GM12878 (cell line): Measurements from ENCODE around the gene URB1. TPM values are rescaled to one million over a fixed set of nuclear protein-coding genes. Genes with fewer than 3 reads are reported as not detected.

Experiments used
- ATAC-seq: fragments of 200-7000 bp; cut with Tn5 transposase; 3 replicates; pipeline ENCODE4 v1.9.1; 2020; ENCODE audit warnings: mild to moderate bottlenecking, moderate library complexity
- BruUV-seq: library from RNA; stranded (reverse); fragments of 400-500 nt; replicated peaks from 2 replicates; lab custom pipeline; 2021; lab: Mats Ljungman, UMichigan
- CTCF ChIA-PET: fragments of 300-600 bp; sonication (Branson Sonifier 250); formaldehyde crosslinking; extraction: SDS; loops from one replicate; lab custom pipeline; 2021; ENCODE audit warnings: inconsistent platforms; lab: Yijun Ruan, JAX
- POLR2A ChIA-PET: fragments of 350-600 bp; formaldehyde crosslinking; extraction: SDS; loops from one replicate; lab custom pipeline; 2021; ENCODE audit warnings: inconsistent platforms; lab: Charles Lee
- RAD21 ChIA-PET: fragments of 300-600 bp; sonication (Branson Sonifier 250); formaldehyde crosslinking; loops from one replicate; lab custom pipeline; 2023; ENCODE audit warnings: antibody characterized with exemption; ENCODE audit not compliant: unreplicated experiment; lab: Charles Lee
- SMC1A ChIA-PET: fragments of 300-600 bp; sonication (Branson Sonifier 250); formaldehyde crosslinking; loops from one replicate; lab custom pipeline; 2023; ENCODE audit not compliant: unreplicated experiment, uncharacterized antibody; lab: Charles Lee
- DNase-seq: peaks from one replicate; pipeline ENCODE4 v3.0.0-alpha.2; 2011; ENCODE audit warnings: low read depth, low spot score
- FAIRE-seq: peaks from 3 replicates; lab custom pipeline; 2011; peaks lifted over from hg19 to GRCh38; lab: Jason Lieb, UNC
- H2AFZ ChIP-seq: 2 replicates; pipeline ENCODE4 v1.6.0; 2011; ENCODE audit warnings: low read depth, low read length, control low read depth; ENCODE audit not compliant: control insufficient read depth
- H3K27ac ChIP-seq: 2 replicates; pipeline ENCODE4 v1.5.1; 2011; ENCODE audit warnings: control low read depth; ENCODE audit not compliant: control insufficient read depth, insufficient read depth
- H3K27me3 ChIP-seq, 2 experiments: replicated peaks in 1 of 2; 2 replicates each; pipeline versions ENCODE4 v1.6.0 to v1.6.1; 2011; ENCODE audit warnings: low read length in 1 of 2; ENCODE audit not compliant: control insufficient read depth in 2 of 2, insufficient read depth in 2 of 2
- H3K36me3 ChIP-seq, 2 experiments: 2 replicates each; pipeline ENCODE4 v1.5.1; 2011; ENCODE audit warnings: low read length in 1 of 2; ENCODE audit not compliant: control insufficient read depth in 2 of 2, insufficient read depth in 2 of 2
- H3K4me1 ChIP-seq: 2 replicates; pipeline ENCODE4 v1.6.1; 2011; ENCODE audit warnings: mild to moderate bottlenecking, low read length, moderate library complexity, mixed read lengths; ENCODE audit not compliant: control insufficient read depth, insufficient read depth
- H3K4me2 ChIP-seq: 2 replicates; pipeline ENCODE4 v1.6.0; 2011; ENCODE audit warnings: control low read depth; ENCODE audit not compliant: control insufficient read depth, insufficient read depth
- H3K4me3 ChIP-seq: fragments of 200-600 bp; sonication (generic); 2 replicates; pipeline ENCODE4 v1.5.1; 2016
- H3K79me2 ChIP-seq: 2 replicates; pipeline ENCODE4 v1.6.0; 2011; ENCODE audit warnings: low read length; ENCODE audit not compliant: control insufficient read depth, insufficient read depth
- H3K9ac ChIP-seq: 2 replicates; pipeline ENCODE4 v1.8.0; 2011; ENCODE audit warnings: low read length, control low read depth, mixed read lengths; ENCODE audit not compliant: control insufficient read depth, insufficient read depth
- H3K9me3 ChIP-seq: replicated peaks from 3 replicates; pipeline ENCODE4 v1.5.1; 2011; ENCODE audit warnings: mild to moderate bottlenecking, low read length; ENCODE audit not compliant: control insufficient read depth, insufficient read depth
- H4K20me1 ChIP-seq: 2 replicates; pipeline ENCODE4 v1.6.0; 2011; ENCODE audit not compliant: control insufficient read depth, insufficient read depth
- BCL3 ChIP-seq: IDR thresholded peaks from 2 replicates; pipeline ENCODE4 v1.6.1; 2011; ENCODE audit warnings: borderline replicate concordance, low read depth, mild to moderate bottlenecking, moderate library complexity, low read length; ENCODE audit not compliant: insufficient read depth, poor library complexity, severe bottlenecking
- BRCA1 ChIP-seq: IDR thresholded peaks from 2 replicates; pipeline ENCODE4 v1.6.1; 2011; ENCODE audit warnings: low read depth, low read length, improper control_type of control experiment
- EED ChIP-seq: sonication (generic); IDR thresholded peaks from 2 replicates; pipeline ENCODE4 v1.6.1; 2016; ENCODE audit warnings: antibody characterized with exemption, low read depth
- EP300 ChIP-seq, 2 experiments: fragments of 150-350 bp in 1 of 2; IDR thresholded peaks; 2 replicates each; pipeline ENCODE4 v1.6.1; 2011 to 2012; ENCODE audit warnings: low read depth in 2 of 2, low read length in 2 of 2, borderline replicate concordance in 1 of 2, improper control_type of control experiment in 1 of 2, inconsistent platforms in 1 of 2; ENCODE audit not compliant: control insufficient read depth in 1 of 2
- ETV6 ChIP-seq, 2 experiments: fragments of 450-650 bp in 1 of 2; IDR thresholded peaks in 1 of 2; conservative IDR thresholded peaks in 1 of 2; 2 replicates each; pipeline ENCODE4 v1.6.1; 2014; ENCODE audit warnings: antibody characterized with exemption in 1 of 2, borderline replicate concordance in 1 of 2, low read depth in 1 of 2, mild to moderate bottlenecking in 1 of 2, moderate library complexity in 1 of 2
- GABPA ChIP-seq: IDR thresholded peaks from 2 replicates; pipeline ENCODE4 v1.6.1; 2014; ENCODE audit warnings: antibody characterized with exemption, low read depth, mild to moderate bottlenecking, inconsistent platforms
- JUND ChIP-seq: IDR thresholded peaks from 2 replicates; pipeline ENCODE4 v1.6.1; 2012; ENCODE audit warnings: low read depth, mild to moderate bottlenecking, low read length, improper control_type of control experiment, moderate library complexity
- KDM1A ChIP-seq: fragments of 200-600 bp; sonication (generic); IDR thresholded peaks from 2 replicates; pipeline ENCODE4 v1.6.1; 2016; ENCODE audit warnings: borderline replicate concordance
- NRF1 ChIP-seq: conservative IDR thresholded peaks from 2 replicates; pipeline ENCODE4 v1.6.1; 2011; ENCODE audit warnings: mild to moderate bottlenecking, low read depth, low read length, improper control_type of control experiment
- PKNOX1 ChIP-seq: fragments of 450-650 bp; IDR thresholded peaks from 2 replicates; pipeline ENCODE4 v1.6.1; 2016; ENCODE audit warnings: mild to moderate bottlenecking
- SMC3 ChIP-seq: IDR thresholded peaks from 2 replicates; pipeline ENCODE4 v1.6.1; 2011; ENCODE audit warnings: low read length, improper control_type of control experiment, borderline replicate concordance
- SREBF1 ChIP-seq: IDR thresholded peaks from 2 replicates; pipeline ENCODE4 v1.6.1; 2012; ENCODE audit warnings: mild to moderate bottlenecking, low read length
- TBL1XR1 ChIP-seq: IDR thresholded peaks from 2 replicates; pipeline ENCODE4 v1.6.1; 2012; ENCODE audit warnings: low read depth, low read length, improper control_type of control experiment
- TCF12 ChIP-seq: IDR thresholded peaks from 2 replicates; pipeline ENCODE4 v1.6.1; 2011; ENCODE audit warnings: low read depth, mild to moderate bottlenecking, low read length
- YBX1 ChIP-seq: fragments of 450-650 bp; IDR thresholded peaks from 2 replicates; pipeline ENCODE4 v1.6.1; 2016; ENCODE audit warnings: antibody characterized with exemption
- WGBS: methylation state at CpG from one replicate; pipeline ENCODE4 v1.1.6; 2016; ENCODE audit warnings: low lambda C conversion rate; ENCODE audit not compliant: insufficient replicate concordance, insufficient coverage; ENCODE audit errors: missing lambda C conversion rate; 5-methylcytosine and 5-hydroxymethylcytosine counted together
- in situ Hi-C: fragments of 300-500 bp; cut with MboI; formaldehyde crosslinking; loops from 9 replicates; pipeline ENCODE4 v1.14.3; 2018; ENCODE audit warnings: mixed read lengths
- intact Hi-C: fragments of 100-400 bp; cut with micrococcal nuclease; formaldehyde crosslinking; loops from one replicate; pipeline ENCODE4 v1.14.2; 2022; ENCODE audit not compliant: unreplicated experiment
- polyA plus RNA-seq, 11 experiments: library from polyadenylated mRNA; depleted of rRNA in 4 of 11; unstranded in 6 of 11; stranded (reverse) in 5 of 11; fragments of >200 nt; fragmentation: Nextera tagmentation in 4 of 11; fragmentation: Illumina TruSeq in 1 of 11; extraction: Ambion mirVana in 4 of 11; extraction: Trizol in 1 of 11; gene quantifications; 1 replicate in 1 of 11; 2 replicates in 10 of 11; pipeline versions ENCODE4 v1.2.1 to v1.2.3, GENCODE V29; 2011 to 2016; ENCODE audit warnings: inconsistent platforms in 2 of 11, missing spikeins in 2 of 11, low read depth in 1 of 11
- total RNA-seq, 4 experiments: library from RNA; depleted of rRNA in 3 of 4; stranded (reverse); fragments of >200 nt in 3 of 4; fragmentation: Illumina TruSeq in 1 of 4; extraction: Trizol in 1 of 4; gene quantifications; 2 replicates each; pipeline versions ENCODE4 v1.2.1 to v1.2.3, GENCODE V29; 2013 to 2021

The URB1 gene
- total and polyA plus RNA-seq, 10 of the 15 experiments (the other 5 are each of a cell fraction or from before 2014, with no cell fraction given) = 0.56 to 23.2 (median 8.9) TPM

- in situ Hi-C loops (no loop called here), intact Hi-C loops (no loop called here)
- ChIA-PET RAD21 (no interaction called here), POLR2A (interaction anchor here (0.6 to 0.7 kb wide), 2 partner anchors 18 to 19 kb away, joined by 3 to 4 read pairs; no protein-coding TSS in a partner anchor), SMC1A (no interaction called here), CTCF (no interaction called here)
- no peaks in the 10 kb centered on the region for H4K20me1 ChIP-seq
- H3K9ac ChIP-seq = no peak overlapping the region
- peaks cover 5% of the 10 kb centered on the region for H3K9me3 ChIP-seq
- ATAC-seq (no peak), DNase-seq (no peak), FAIRE-seq (no peak)
- no peak overlapping the region for H3K27ac ChIP-seq
- no peak overlapping the region for H2AFZ ChIP-seq
- TF ChIP-seq BCL3 (no peak), GABPA (no peak), TBL1XR1 (no peak), ETV6 (conservative IDR thresholded peaks at IDR 0.05 in 1 of 2, IDR thresholded peaks at IDR 0.05 in 1 of 2; ENCODE audit: borderline replicate concordance in 1 of 2, low read depth in 1 of 2) (no peak), NRF1 (no peak), KDM1A (no peak), EP300 (IDR thresholded peaks at IDR 0.05; ENCODE audit: borderline replicate concordance in 1 of 2, control insufficient read depth in 1 of 2, low read depth in 2 of 2, low read length in 2 of 2) (no peak), YBX1 (no peak), BRCA1 (no peak), JUND (no peak), SREBF1 (no peak), TCF12 (no peak), PKNOX1 (no peak), EED (no peak), SMC3 (no peak)
- no peaks in the 10 kb centered on the region for H3K27me3 ChIP-seq
- 97% methylated on average over 3 of the region's 3 CpGs for WGBS
- H3K4me2 ChIP-seq = no peak overlapping the region
- no peak overlapping the region for H3K4me3 ChIP-seq
- H3K4me1 ChIP-seq = no peaks in the 10 kb centered on the region
- H3K36me3 ChIP-seq = peaks cover 25 to 32% of the 10 kb centered on the region in 2 experiments
- H3K79me2 ChIP-seq = no peaks in the 10 kb centered on the region
- BruUV-seq = no TSS peak
Measured at GRCh38 chr21:32329776-32330175, 63.0 kb downstream of the URB1 start.
